Right lobe of liver (tissue), 6 donors: ENCODE results near the gene SMARCD1. TPM values are rescaled to one million over a fixed set of nuclear protein-coding genes. Genes with fewer than 3 reads are reported as not detected.
"Not testable (repeated sequence)": the region's sequence is repeated elsewhere in the genome, so short reads cannot be mapped to it uniquely, and the experiment has no call there.

Experiments used
- ATAC-seq, 4 donors: fragments of 200-7000 bp; cut with Tn5 transposase; one replicate each; pipeline ENCODE4 v1.9.1; 2020; ENCODE audit warnings: mild to moderate bottlenecking in 4 of 4, moderate library complexity in 4 of 4
- DNase-seq, 3 donors: peaks; one replicate each; pipeline ENCODE4 v3.0.0-alpha.2; 2020
- H3K27ac ChIP-seq, 3 donors: fragments of 200-600 bp; one replicate each; pipeline ENCODE4 v1.8.0; 2022
- H3K27me3 ChIP-seq, 2 donors: fragments of 200-600 bp; one replicate each; pipeline ENCODE4 v1.8.0; 2022
- H3K36me3 ChIP-seq, 4 donors: fragments of 200-600 bp; sonication (generic) in 1 of 4; one replicate each; pipeline versions ENCODE4 v1.5.1 to v1.8.0; 2017 to 2022; ENCODE audit warnings: control low read depth in 1 of 4
- H3K4me1 ChIP-seq, 4 donors: fragments of 200-600 bp; sonication (generic) in 1 of 4; one replicate each; pipeline versions ENCODE4 v1.5.1 to v1.8.0; 2017 to 2022; ENCODE audit warnings: control low read depth in 1 of 4
- H3K4me3 ChIP-seq, 3 donors: fragments of 200-600 bp; one replicate each; pipeline ENCODE4 v1.8.0; 2022
- H3K9me3 ChIP-seq, 4 donors: fragments of 200-600 bp; sonication (generic) in 1 of 4; one replicate each; pipeline versions ENCODE4 v1.5.1 to v1.8.0; 2017 to 2022; ENCODE audit warnings: control low read depth in 1 of 4
- POLR2A ChIP-seq: fragments of 450-650 bp; IDR thresholded peaks from one replicate; pipeline ENCODE4 v1.6.1; 2017; ENCODE audit warnings: antibody characterized with exemption, mild to moderate bottlenecking
- WGBS: methylation state at CpG from one replicate; pipeline ENCODE4 v1.1.6; 2018; ENCODE audit warnings: low coverage, low lambda C conversion rate; ENCODE audit not compliant: insufficient coverage; ENCODE audit errors: missing lambda C conversion rate; 5-methylcytosine and 5-hydroxymethylcytosine counted together
- intact Hi-C, 2 donors: fragments of 100-400 bp; cut with DNase I; formaldehyde crosslinking; loops; one replicate each; pipeline versions ENCODE4 v1.11.2 to v1.14.1; 2022
- total RNA-seq, 6 experiments: library from RNA; depleted of rRNA in 2 of 6; stranded (reverse); fragments of >200 nt in 2 of 6; fragmentation: NEBNext Ultra II Directional in 3 of 6; extraction: Animal tissue kit (Norgen Biotek cat#: 25700) in 3 of 6; gene quantifications; one replicate each; pipeline versions ENCODE4 v1.1.0 to v1.2.4, GENCODE V29; 2016 to 2023
- TF ChIP-seq, protein P1 (sequence below), 4 donors: fragments of 200-600 bp in 3 of 4; fragments of 450-650 bp in 1 of 4; IDR thresholded peaks; one replicate each; pipeline versions ENCODE4 v1.5.1 to v1.8.0; 2016 to 2022; ENCODE audit warnings: antibody characterized with exemption in 4 of 4, mild to moderate bottlenecking in 2 of 4
- donor health status: DM: no; HTN: yes; CAD: no.
- donor health status: DM: no; HTN: no; CAD: no.
- donor health status: DM: no; HTN: no; CAD: no.
- donor health status: DM: no; HTN: yes; CAD: no.
- donor health status: DM: no; HTN: yes; CAD: no.

The SMARCD1 gene
- total RNA-seq, 6 experiments from 2014 or later, result 13.3 to 35.0 (median 16.4) TPM

DNA sequence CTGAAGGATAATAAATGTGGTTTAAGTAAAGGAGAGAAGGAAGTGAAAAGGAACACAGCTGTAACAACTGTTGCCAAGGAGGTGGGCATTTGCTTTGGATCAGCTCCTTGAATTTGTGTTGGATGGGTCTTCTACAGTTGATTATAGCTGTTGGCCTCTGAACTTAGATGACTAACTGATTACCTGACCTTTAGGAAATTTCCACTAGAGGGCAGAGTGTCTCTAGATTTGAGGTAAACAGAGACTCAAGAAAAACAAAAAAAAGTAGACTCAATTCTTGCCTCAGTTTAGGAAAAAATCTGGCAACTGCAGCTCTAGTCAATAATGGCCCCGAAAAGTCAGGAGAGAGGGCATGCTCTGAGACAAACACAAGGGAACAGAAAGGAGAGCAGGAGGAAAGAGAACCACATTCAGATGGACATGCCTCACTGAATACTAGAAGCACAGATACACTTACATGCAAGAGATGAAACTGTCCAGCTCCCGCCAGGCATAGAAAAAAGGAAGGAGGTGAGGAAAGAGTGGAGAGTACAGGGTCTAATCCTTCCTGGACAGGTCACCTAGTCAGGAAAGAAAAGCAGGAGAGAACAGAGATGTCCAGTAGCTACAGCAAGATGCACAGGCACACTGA, 47.5 kb downstream of the SMARCD1 start:
- Histone ChIP-seq H3K36me3 (peaks cover 0 to 24% (median 11%) of the 10 kb centered on the region in 4 donors), H3K27ac (no peak overlapping the region), H3K4me1 (no peaks in the 10 kb centered on the region), H3K9me3 (no peaks in the 10 kb centered on the region), H3K27me3 (no peaks in the 10 kb centered on the region), H3K4me3 (no peak overlapping the region)
- intact Hi-C loops, result no loop called here
- peak in 3 of 4 donors; percentile 42 to 76 (median 51) for ATAC-seq
- TF ChIP-seq POLR2A, result no peak
- TF ChIP-seq, protein P1, sequence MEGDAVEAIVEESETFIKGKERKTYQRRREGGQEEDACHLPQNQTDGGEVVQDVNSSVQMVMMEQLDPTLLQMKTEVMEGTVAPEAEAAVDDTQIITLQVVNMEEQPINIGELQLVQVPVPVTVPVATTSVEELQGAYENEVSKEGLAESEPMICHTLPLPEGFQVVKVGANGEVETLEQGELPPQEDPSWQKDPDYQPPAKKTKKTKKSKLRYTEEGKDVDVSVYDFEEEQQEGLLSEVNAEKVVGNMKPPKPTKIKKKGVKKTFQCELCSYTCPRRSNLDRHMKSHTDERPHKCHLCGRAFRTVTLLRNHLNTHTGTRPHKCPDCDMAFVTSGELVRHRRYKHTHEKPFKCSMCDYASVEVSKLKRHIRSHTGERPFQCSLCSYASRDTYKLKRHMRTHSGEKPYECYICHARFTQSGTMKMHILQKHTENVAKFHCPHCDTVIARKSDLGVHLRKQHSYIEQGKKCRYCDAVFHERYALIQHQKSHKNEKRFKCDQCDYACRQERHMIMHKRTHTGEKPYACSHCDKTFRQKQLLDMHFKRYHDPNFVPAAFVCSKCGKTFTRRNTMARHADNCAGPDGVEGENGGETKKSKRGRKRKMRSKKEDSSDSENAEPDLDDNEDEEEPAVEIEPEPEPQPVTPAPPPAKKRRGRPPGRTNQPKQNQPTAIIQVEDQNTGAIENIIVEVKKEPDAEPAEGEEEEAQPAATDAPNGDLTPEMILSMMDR (IDR thresholded peaks at IDR 0.05), result peak; percentile 37 to 65 (median 52)
- WGBS, result 41% methylated on average over 2 of the region's 2 CpGs
- DNase-seq, result no peak

DNA sequence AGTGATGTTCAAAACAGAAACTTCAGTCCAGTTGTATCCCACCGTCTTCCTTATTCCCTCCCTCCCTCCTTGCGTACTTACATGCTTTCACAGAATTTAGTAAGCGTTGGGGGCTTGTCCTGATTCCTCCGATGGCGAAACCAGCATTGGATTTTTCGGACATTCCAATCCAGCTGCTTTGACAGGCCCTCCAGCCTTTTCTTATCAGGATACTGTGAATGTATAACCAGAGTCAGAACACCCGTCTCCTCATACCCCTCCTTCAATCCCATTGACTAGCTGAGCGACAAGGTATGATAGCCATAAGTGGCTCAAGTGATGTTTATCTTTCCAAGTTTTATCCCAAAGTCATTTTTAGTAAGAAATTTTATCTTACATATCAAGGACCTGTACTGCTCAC, 57.9 kb downstream of the SMARCD1 start:
- intact Hi-C loops, result no loop called here
- H3K4me1 ChIP-seq, result no peaks in the 10 kb centered on the region
- 86% methylated on average over 8 of the region's 8 CpGs for WGBS
- DNase-seq (no peak), ATAC-seq (no peak)
- H3K4me3 ChIP-seq, result no peak overlapping the region
- H3K36me3 ChIP-seq, result peaks cover 0 to 9% (median 0%) of the 10 kb centered on the region in 4 donors
- TF ChIP-seq, protein P1 (IDR thresholded peaks at IDR 0.05), result no peak
- no peak for TF ChIP-seq POLR2A
- H3K27ac ChIP-seq, result no peak overlapping the region
- H3K9me3 ChIP-seq, result no peaks in the 10 kb centered on the region
- no peaks in the 10 kb centered on the region for H3K27me3 ChIP-seq

DNA sequence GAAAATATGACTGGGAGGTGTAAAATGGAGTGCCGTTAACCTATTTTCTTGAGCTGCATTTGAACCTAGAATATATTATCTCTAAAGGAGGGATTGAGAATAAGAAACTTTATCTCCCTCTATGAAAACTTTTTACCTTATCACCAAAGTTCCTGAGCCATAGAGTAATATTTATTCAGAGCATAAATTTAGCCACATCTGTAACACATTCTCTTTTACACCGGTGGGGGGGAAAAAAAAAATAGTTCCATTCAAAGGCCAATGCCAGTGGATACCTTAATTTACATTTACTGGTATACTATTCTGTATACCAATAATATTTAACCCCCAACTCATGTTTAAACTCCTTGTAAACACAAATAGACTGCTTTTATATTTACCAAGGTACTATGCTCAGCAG, 60.3 kb downstream of the SMARCD1 start:
- no peaks in the 10 kb centered on the region for H3K27me3 ChIP-seq
- ATAC-seq, result no peak
- peaks cover 0 to 9% (median 0%) of the 10 kb centered on the region in 4 donors for H3K36me3 ChIP-seq
- no peaks in the 10 kb centered on the region for H3K9me3 ChIP-seq
- no peaks in the 10 kb centered on the region for H3K4me1 ChIP-seq
- TF ChIP-seq POLR2A, result no peak
- TF ChIP-seq, protein P1 (IDR thresholded peaks at IDR 0.05), result no peak
- no peak overlapping the region for H3K27ac ChIP-seq
- no peak overlapping the region for H3K4me3 ChIP-seq
- no peak for DNase-seq
- intact Hi-C loops, result no loop called here
- whole genome bisulfite sequencing, result 78% methylated on average over 2 of the region's 2 CpGs

DNA sequence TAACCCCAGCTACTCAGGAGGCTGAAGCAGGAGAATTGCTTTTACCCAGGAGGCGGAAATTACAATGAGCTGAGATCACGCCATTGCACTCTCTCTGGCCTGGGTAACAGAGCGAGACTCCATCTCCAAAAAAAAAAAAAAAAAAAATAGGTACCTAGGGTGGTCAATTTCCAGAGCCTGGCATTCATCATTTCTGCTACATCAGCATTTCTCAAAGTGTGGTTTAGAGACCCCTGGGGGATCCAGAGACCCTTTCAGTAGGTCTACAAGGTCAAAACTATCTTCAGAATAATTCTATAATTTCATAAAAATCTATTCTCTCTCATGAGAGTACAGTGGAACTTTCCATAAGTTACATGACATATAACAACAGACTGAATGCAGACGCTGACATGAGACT, 62.1 kb downstream of the SMARCD1 start:
- intact Hi-C loops, result no loop called here
- no peak for DNase-seq

DNA sequence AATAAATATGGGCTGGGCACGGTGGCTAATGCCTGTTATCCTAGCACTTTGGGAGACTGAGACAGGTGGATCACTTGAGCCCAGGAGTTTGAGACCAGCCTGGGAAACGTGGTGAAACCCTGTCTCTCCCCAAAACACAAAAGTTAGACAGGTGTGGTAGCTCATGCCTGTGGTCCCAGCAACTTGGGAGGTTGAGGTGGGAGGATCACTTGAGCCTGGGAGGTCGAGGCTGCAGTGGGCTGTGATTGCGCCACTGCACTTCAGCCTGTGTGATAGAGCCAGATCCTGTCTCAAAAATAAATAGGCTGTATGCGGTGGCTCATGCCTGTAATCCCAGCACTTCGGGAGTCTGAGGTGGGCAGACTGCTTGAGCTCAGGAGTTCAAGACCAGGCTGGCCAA, 62.9 kb downstream of the SMARCD1 start:
- H3K4me1 ChIP-seq, H3K4me3 ChIP-seq, DNase-seq, H3K9me3 ChIP-seq, H3K27me3 ChIP-seq, intact Hi-C loops, H3K27ac ChIP-seq, ATAC-seq, H3K36me3 ChIP-seq: not testable (repeated sequence)
- 83% methylated on average over 6 of the region's 6 CpGs for WGBS

More for the DNA sequence above, 62.1 kb downstream of the SMARCD1 start:
- H3K27ac ChIP-seq, result no peak overlapping the region
- ATAC-seq, result no peak
- no peaks in the 10 kb centered on the region for H3K4me1 ChIP-seq
- no peaks in the 10 kb centered on the region for H3K27me3 ChIP-seq
- no peak for TF ChIP-seq POLR2A
- TF ChIP-seq, protein P1 (IDR thresholded peaks at IDR 0.05), result no peak
- no peaks in the 10 kb centered on the region for H3K9me3 ChIP-seq
- WGBS, result 100% methylated on average over 4 of the region's 4 CpGs
- H3K4me3 ChIP-seq, result no peak overlapping the region
- H3K36me3 ChIP-seq, result peaks cover 0 to 4% (median 0%) of the 10 kb centered on the region in 4 donors
